ENCODE results near the gene INSL6.

DNA sequence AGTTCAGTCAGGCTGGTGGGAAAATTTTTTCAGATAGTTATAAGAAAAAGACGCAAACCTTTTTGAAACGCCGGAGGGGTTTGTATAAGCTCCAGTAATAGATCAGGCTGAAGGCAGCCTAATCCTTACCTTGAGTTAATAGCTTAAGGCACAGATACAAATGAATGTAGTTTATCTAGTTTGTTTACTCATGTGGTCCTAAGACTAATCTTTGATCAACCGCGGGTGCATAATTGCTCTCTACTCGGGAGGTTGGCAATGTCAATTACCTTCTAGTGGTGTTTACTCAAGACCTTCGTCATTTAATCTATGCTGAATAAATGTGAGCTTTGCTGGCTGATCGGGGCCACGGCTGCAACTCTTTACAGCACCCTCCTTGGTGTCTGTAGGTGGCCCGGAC, 45.1 kb upstream of the INSL6 start:
- TF ChIP-seq JUN (IDR thresholded peaks at IDR 0.05; ENCODE audit: low read depth, low read length) (no peak), EZH2 (IDR thresholded peaks at IDR 0.05; ENCODE audit: low read depth, low read length, severe bottlenecking) (no peak), SP2 (IDR thresholded peaks at IDR 0.05; ENCODE audit: low read length) (no peak), RFX5 (IDR thresholded peaks at IDR 0.05; ENCODE audit: borderline replicate concordance, low read depth, low read length) (no peak), RNF2 (IDR thresholded peaks at IDR 0.05; ENCODE audit: borderline replicate concordance, low read depth, low read length, missing control alignments, poor library complexity, severe bottlenecking) (no peak)
- TF ChIP-seq, protein P1, sequence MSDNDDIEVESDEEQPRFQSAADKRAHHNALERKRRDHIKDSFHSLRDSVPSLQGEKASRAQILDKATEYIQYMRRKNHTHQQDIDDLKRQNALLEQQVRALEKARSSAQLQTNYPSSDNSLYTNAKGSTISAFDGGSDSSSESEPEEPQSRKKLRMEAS (IDR thresholded peaks at IDR 0.05), result no peak
- TF ChIP-seq, protein P2, sequence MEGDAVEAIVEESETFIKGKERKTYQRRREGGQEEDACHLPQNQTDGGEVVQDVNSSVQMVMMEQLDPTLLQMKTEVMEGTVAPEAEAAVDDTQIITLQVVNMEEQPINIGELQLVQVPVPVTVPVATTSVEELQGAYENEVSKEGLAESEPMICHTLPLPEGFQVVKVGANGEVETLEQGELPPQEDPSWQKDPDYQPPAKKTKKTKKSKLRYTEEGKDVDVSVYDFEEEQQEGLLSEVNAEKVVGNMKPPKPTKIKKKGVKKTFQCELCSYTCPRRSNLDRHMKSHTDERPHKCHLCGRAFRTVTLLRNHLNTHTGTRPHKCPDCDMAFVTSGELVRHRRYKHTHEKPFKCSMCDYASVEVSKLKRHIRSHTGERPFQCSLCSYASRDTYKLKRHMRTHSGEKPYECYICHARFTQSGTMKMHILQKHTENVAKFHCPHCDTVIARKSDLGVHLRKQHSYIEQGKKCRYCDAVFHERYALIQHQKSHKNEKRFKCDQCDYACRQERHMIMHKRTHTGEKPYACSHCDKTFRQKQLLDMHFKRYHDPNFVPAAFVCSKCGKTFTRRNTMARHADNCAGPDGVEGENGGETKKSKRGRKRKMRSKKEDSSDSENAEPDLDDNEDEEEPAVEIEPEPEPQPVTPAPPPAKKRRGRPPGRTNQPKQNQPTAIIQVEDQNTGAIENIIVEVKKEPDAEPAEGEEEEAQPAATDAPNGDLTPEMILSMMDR (IDR thresholded peaks at IDR 0.05; ENCODE audit: control extremely low read depth in 1 of 3, insufficient read depth in 1 of 3, low read depth in 1 of 3, low read length in 3 of 3), result no peak

Data from H1 (cell line).